OCI-LY7 (cell line): Measurements from ENCODE around the gene AGPAT3.

Source experiments
- CTCF ChIP-seq: fragments of 200-600 bp; sonication (generic); conservative IDR thresholded peaks from 2 replicates; pipeline ENCODE4 v1.5.1; 2014; ENCODE audit warnings: mild to moderate bottlenecking, antibody characterized with exemption, low read length, moderate library complexity, mixed read lengths
- EZH2phosphoT487 ChIP-seq: fragments of 200-600 bp; sonication (generic); IDR thresholded peaks from 2 replicates; pipeline ENCODE4 v1.6.1; 2018; ENCODE audit warnings: low read depth, borderline replicate concordance, mild to moderate bottlenecking, mixed run types, antibody characterized with exemption, low read length, moderate library complexity, mixed read lengths

GRCh38 chr21:43871487-43871886 lies 6.5 kb downstream of the AGPAT3 start:
- TF ChIP-seq CTCF = no peak
- TF ChIP-seq EZH2phosphoT487 = no peak
